ENCODE results near the gene METTL24.

DNA sequence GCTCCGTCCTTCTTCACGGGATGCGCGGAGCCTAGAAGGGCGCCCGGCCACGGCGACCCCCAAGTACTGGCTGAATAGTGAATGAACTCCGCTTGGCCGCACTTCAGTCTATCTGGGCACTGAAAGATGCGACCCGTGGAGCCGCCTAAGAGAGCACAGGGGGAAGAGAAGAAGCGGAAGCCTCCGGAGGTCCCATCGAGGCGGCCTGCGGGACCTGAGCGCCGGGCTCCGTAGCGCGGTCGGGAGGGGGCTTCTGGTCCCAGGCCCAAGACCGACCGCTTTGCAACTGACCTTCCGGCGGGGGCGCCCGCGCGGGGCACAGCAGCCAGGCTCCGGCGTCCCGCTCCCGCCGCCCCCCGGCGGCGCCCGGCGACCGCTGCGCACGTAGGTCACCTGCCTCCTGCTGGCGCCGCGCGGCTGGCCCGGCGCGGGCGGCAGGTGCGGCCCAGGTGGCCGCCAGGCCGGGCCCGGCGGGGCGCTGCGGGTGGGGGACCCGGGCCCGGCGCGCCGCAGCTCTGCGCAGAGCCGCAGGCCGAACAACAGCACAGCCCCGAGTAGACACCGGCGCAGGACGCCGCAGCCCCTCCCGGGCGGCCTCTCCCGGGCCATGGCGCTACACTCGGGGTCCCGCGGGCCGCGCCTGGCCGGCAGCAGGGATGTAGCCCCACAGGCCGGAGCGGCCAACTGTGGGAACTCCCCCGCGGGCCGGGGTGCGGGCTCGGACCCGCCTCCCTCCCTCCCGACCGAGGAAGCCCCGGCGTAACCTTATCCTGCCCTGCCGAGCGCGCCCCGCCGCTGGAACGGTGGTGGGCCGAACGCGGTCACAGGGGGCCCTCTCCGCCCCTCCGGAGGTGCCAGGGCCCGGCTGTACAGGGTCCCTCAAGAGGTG is at the start of gene METTL24:
- TF ChIP-seq, protein P1, sequence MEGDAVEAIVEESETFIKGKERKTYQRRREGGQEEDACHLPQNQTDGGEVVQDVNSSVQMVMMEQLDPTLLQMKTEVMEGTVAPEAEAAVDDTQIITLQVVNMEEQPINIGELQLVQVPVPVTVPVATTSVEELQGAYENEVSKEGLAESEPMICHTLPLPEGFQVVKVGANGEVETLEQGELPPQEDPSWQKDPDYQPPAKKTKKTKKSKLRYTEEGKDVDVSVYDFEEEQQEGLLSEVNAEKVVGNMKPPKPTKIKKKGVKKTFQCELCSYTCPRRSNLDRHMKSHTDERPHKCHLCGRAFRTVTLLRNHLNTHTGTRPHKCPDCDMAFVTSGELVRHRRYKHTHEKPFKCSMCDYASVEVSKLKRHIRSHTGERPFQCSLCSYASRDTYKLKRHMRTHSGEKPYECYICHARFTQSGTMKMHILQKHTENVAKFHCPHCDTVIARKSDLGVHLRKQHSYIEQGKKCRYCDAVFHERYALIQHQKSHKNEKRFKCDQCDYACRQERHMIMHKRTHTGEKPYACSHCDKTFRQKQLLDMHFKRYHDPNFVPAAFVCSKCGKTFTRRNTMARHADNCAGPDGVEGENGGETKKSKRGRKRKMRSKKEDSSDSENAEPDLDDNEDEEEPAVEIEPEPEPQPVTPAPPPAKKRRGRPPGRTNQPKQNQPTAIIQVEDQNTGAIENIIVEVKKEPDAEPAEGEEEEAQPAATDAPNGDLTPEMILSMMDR (conservative IDR thresholded peaks at IDR 0.05) = no peak
- no peak for TF ChIP-seq EZH2 (IDR thresholded peaks at IDR 0.05; ENCODE audit: low read depth)

Measured in PC-9 (cell line).